GM18951 (cell line): ENCODE results near the gene PDE7B.

Experiments
- POLR2A ChIP-seq: IDR thresholded peaks from 4 replicates; pipeline ENCODE4 v1.6.1; 2011; ENCODE audit warnings: mild to moderate bottlenecking; ENCODE audit not compliant: insufficient read length, insufficient read depth; ENCODE audit errors: extremely low read depth
- in situ Hi-C: fragments of 300-500 bp; cut with MboI; formaldehyde crosslinking; loops from one replicate; pipeline ENCODE4 v1.12.0; 2022; ENCODE audit warnings: low sequenced_read_pairs, mixed read lengths, inconsistent platforms; ENCODE audit not compliant: unreplicated experiment

The PDE7B gene

GRCh38 chr6:135883536-135883935, 32.0 kb downstream of the PDE7B start:
- in situ Hi-C loops, result no loop called here

DNA sequence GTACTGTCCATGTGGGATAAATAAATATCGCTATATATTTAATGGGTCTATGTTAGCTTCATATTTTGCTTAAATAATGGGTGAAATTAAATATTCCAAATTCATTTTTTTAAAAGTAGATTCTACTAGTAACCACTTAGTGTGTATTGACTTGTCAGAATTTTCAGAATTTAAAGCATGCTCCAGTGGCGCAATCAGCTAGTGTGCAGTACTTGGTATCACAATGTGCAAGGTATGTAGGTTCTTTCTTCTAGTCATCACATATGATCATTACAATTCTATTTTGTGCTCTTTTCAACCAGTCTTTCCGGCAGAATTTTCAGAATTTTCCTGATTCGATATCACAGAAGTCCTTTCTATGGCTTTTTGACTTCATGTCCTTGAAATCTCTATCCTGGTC, 32.6 kb downstream of the PDE7B start:
- TF ChIP-seq POLR2A, result no peak
- in situ Hi-C loops, result no loop called here

More at GRCh38 chr6:135883536-135883935, 32.0 kb downstream of the PDE7B start:
- TF ChIP-seq POLR2A, result no peak

GRCh38 chr6:135887069-135887468, 35.6 kb downstream of the PDE7B start:
- TF ChIP-seq POLR2A, result no peak
- in situ Hi-C loops, result no loop called here

GRCh38 chr6:135888818-135889217, 37.3 kb downstream of the PDE7B start:
- no peak for TF ChIP-seq POLR2A
- in situ Hi-C loops, result no loop called here

- TF ChIP-seq POLR2A, result no peak
- in situ Hi-C loops, result no loop called here
Measured at GRCh38 chr6:135890876-135891275, 39.4 kb downstream of the PDE7B start.

DNA sequence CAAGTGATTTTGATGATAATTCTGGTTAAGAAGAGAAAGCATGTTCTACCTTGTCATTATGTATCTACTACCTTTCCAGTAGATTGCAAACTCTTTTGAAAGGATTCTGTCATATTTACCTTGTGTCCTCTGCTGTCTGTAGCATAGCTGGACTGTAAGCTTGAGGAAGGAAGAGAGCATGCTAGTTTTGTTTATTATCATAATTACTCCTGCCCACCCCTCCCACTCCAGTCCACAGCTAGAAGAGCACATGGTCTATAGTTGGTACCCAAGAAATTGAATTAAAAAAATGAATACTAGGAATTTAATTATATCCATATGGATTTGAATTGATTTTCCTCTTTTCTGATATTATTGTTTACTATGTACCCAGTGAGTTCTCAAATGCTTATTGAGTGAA, 40.2 kb downstream of the PDE7B start:
- TF ChIP-seq POLR2A, result no peak
- in situ Hi-C loops, result no loop called here

DNA sequence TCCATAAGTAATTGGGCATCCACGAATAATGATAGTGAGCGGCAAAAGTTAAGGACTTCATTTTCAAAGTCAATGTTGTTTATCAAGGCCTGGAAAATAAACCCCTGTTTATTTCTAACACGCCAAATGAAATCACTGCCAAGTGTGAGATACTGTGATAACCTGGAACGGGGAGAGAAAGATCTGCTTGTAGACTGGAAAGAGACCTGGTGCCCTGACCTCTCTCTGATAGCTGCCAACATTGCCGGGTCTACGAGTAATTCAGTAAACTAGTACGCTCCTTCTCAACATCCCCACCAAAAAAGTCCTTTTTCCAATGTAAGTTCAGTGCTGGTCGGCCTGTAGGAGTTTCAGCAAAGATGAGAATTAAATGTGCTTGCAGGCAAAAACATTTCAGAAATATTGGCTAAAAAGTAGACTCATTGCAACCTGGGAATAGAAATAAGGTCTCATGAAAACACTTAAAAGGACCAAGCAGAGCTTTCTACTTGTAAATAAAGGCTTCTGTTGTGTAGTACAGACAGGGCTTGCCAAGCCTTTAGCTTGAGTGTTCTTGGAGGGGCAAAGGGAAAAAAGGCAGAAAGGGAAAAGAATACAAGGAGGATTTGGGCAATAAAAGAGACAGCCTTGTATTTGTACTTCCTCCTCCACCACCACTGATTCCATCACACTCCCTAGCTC, 43.9 kb downstream of the PDE7B start:
- TF ChIP-seq POLR2A, result no peak
- in situ Hi-C loops, result no loop called here

DNA sequence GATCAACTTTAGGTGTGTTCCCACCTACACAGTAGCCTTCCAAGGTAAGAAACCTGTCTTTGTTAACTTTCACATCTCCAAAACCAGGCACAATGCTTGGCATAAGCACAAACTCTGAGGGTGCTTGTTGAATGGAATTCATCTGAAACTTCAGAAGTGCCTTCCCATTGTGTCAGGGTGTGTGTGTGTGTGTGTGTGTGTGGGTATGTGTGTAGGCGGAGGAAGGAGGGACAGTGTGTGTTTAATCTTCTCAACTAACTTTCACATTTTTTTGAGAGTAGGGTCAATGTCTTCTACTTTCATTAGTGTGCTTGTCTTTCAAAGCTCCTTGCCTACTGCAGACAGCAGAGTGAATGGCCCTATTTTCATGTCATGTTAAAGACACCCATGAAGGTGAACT, 45.6 kb downstream of the PDE7B start:
- TF ChIP-seq POLR2A, result no peak
- in situ Hi-C loops, result no loop called here

DNA sequence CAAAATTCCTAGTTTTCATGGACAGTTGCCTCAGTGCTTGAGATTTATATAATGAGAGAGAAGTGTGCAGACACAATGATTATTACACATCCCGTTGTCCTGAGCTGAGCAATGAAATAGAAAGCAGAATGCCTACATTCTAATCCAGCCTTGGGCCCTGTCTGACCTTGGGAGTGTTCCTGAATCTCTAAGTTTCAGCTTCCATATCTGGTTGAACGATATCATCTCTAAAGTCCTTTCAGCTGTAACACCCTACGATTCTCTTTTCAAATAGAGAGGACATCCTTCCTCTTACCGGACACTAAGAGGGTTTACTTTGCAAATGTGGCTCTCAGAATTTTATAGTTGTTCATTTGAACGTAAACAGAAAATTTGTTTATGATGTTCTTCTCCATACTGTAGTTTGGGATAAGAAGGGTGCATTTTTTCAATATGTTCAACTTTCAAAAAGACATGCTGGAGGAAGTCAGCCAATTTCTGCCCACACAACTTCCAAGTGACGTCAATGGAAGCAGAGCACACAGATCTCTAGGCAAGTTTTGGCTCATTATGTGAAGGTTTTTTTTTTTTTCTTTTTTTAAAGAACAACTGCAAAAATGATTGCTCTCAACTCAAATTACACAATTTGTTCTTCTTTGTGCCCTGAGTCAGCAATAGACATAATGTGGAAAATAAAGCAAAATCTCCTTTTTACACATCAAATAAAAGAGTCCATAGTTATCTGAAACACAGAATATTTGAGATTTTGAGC, 50.4 kb downstream of the PDE7B start:
- in situ Hi-C loops, result loop anchor here (25.0 kb wide), 1 partner anchor 365 kb away; no protein-coding TSS in a partner anchor
- TF ChIP-seq POLR2A, result no peak

DNA sequence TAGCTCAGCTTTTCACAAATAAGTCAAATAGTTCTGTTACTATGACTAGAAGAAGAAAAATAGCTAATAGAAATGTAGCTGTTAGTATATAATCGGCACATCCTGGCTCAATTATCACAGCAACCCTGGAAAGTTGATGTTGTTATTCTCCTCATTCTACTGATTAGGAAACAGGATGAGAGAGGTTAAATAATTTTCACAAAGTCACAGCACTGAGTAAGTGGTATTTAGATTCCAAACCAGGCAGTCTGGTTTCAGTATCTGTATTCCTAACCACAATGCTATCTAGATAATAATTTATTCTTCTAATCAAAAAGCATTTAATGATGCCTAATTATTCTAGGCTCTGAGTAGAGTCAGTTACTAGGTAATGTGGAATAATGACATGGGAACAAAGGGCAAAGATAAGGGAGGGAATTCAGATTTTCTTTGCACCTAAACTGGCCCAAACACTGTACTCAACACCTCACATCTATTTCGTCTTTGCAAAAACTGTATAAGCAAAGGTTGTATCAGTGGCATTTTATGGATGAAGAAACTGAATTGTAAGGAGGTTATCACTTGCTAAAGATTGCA, 51.3 kb downstream of the PDE7B start:
- in situ Hi-C loops, result loop anchor here (25.0 kb wide), 1 partner anchor 366 kb away; no protein-coding TSS in a partner anchor
- TF ChIP-seq POLR2A, result no peak

DNA sequence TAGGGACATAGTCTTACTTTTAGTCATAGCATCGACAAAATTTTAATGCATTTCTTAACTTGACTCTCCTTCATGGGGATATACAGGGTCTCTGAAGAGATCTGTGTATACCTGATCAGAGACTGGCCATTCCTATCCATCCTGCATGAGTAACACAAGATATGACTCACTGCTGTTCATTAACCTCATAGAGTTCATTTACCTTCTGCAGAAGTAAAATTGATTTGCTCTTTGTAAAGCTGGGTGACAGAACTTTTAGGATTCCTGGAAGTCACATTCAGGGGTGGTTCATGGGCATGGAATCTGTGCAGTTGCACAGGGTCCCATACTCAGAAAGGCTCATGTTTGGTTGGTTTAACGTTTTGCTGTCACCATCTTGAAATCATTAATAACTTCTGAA, 53.2 kb downstream of the PDE7B start:
- in situ Hi-C loops, result loop anchor here (25.0 kb wide), 1 partner anchor 367 kb away; no protein-coding TSS in a partner anchor
- TF ChIP-seq POLR2A, result no peak

GRCh38 chr6:135905604-135906300, 54.3 kb downstream of the PDE7B start:
- in situ Hi-C loops, result loop anchor here (25.0 kb wide), 1 partner anchor 368 kb away; no protein-coding TSS in a partner anchor

DNA sequence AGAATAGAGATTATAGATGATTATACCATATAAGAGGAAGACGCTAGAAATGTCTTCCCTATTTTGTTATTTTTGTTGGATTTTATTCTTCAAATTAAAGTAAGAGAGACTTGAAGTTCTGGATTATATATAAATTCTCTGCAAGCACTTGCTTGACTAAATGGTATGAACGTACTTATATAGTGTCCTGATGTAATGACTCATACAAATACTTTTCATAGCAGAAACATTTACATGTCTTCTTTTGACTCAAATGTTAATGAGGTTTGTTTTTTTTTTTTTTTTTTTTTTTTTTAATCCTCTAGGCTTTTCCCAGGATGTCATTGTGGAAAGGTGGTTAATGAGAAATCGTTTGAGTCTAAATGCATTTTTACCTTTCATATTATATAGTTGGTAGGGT, 55.0 kb downstream of the PDE7B start:
- TF ChIP-seq POLR2A, result no peak
- in situ Hi-C loops, result loop anchor here (25.0 kb wide), 1 partner anchor 369 kb away; no protein-coding TSS in a partner anchor

More at GRCh38 chr6:135905604-135906300, 54.3 kb downstream of the PDE7B start:
- TF ChIP-seq POLR2A, result no peak
